Lower leg skin (tissue), 4 donors: Measurements from ENCODE around the gene NBPF10. TPM values are rescaled to one million over a fixed set of nuclear protein-coding genes. Genes with fewer than 3 reads are reported as not detected.
"Not testable (repeated sequence)": the region's sequence is repeated elsewhere in the genome, so short reads cannot be mapped to it uniquely, and the experiment has no call there.

Experiments used
- DNase-seq, 2 donors: peaks; one replicate each; pipeline ENCODE4 v3.0.0-alpha.2; 2019; ENCODE audit warnings: low spot score in 2 of 2
- H3K4me3 ChIP-seq: fragments of 200-600 bp; sonication (generic); 2 replicates; pipeline ENCODE4 v1.5.1; 2017; ENCODE audit warnings: mild to moderate bottlenecking, low read depth; ENCODE audit not compliant: poor library complexity, severe bottlenecking
- WGBS, 2 donors: methylation state at CpG; one replicate each; pipeline ENCODE4 v1.1.5; 2018; 5-methylcytosine and 5-hydroxymethylcytosine counted together
- intact Hi-C: fragments of 100-400 bp; cut with DNase I; formaldehyde crosslinking; loops from one replicate; pipeline ENCODE4 v1.15.0; 2023; ENCODE audit warnings: low total_unique reads
- total RNA-seq, 4 donors: library from RNA; depleted of rRNA; stranded (reverse); fragments of >200 nt; gene quantifications; one replicate each; pipeline ENCODE4 v1.1.0, GENCODE V29; 2016

NBPF10 gene, protein sequence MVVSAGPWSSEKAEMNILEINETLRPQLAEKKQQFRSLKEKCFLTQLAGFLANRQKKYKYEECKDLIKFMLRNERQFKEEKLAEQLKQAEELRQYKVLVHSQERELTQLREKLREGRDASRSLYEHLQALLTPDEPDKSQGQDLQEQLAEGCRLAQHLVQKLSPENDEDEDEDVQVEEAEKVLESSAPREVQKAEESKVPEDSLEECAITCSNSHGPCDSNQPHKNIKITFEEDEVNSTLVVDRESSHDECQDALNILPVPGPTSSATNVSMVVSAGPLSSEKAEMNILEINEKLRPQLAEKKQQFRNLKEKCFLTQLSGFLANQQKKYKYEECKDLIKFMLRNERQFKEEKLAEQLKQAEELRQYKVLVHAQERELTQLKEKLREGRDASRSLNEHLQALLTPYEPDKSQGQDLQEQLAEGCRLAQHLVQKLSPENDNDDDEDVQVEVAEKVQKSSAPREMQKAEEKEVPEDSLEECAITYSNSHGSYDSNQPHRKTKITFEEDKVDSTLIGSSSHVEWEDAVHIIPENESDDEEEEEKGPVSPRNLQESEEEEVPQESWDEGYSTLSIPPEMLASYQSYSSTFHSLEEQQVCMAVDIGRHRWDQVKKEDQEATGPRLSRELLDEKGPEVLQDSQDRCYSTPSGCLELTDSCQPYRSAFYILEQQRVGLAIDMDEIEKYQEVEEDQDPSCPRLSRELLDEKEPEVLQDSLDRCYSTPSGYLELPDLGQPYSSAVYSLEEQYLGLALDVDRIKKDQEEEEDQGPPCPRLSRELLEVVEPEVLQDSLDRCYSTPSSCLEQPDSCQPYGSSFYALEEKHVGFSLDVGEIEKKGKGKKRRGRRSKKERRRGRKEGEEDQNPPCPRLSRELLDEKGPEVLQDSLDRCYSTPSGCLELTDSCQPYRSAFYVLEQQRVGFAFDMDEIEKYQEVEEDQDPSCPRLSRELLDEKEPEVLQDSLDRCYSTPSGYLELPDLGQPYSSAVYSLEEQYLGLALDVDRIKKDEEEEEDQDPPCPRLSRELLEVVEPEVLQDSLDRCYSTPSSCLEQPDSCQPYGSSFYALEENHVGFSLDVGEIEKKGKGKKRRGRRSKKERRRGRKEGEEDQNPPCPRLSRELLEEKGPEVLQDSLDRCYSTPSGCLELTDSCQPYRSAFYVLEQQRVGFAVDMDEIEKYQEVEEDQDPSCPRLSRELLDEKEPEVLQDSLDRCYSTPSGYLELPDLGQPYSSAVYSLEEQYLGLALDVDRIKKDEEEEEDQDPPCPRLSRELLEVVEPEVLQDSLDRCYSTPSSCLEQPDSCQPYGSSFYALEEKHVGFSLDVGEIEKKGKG (N-terminal part only)
- 1 to 10 TPM; 1.5 to 2.4 (median 1.9) TPM for total RNA-seq

DNA sequence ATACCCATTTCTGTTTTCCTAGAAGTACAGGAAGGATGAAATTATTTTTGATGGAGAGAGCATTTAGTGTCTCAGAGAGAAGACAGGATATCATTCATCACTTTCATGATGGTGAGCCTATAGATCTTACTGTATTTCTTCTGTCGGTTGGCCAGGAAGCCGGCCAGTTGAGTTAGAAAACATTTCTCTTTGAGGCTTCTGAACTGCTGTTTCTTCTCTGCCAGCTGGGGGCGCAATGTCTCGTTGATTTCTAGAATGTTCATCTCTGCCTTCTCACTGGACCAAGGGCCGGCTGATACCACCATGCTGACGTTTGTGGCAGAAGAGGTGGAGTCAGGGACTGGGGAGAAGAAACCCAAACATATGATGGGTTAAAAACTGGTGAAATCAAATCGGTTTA is at the start of gene NBPF10:
NBPF10 (minus strand) TSS at position 340 of the 400 bp plus-strand sequence; CDS start at position 305, 35 bp downstream.
- 0 to 4% methylated on average over 1 to 4 of the region's 7 CpGs for WGBS, 2 donors
- DNase-seq, H3K4me3 ChIP-seq, intact Hi-C loops: not testable (repeated sequence)

DNA sequence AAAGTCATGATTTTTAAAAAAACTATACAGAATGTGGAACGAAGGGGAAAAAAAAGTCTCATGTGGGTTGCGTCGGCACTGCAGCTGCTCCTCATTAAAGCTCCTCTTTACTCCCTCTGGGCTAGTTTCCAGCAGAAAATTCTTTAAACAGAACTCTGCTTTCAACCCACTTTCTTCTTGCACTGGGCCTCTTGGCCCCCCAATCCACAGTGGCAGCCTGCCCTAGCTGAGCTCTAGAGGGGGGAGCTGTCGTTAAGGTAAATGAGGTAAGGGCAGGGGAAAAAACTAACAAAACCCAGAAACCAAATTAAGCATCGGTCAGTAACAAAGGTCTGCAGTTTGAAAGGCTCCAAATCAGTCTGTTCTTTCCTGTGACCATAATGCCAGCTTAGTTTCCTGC is 29.9 kb upstream of the NBPF10 start:
- H3K4me3 ChIP-seq, intact Hi-C loops: not testable (repeated sequence)
- DNase-seq, result peak in 1 of 2 donors; percentile 71
- 0 to 14% methylated on average over 1 to 2 of the region's 5 CpGs for whole genome bisulfite sequencing, 2 donors

DNA sequence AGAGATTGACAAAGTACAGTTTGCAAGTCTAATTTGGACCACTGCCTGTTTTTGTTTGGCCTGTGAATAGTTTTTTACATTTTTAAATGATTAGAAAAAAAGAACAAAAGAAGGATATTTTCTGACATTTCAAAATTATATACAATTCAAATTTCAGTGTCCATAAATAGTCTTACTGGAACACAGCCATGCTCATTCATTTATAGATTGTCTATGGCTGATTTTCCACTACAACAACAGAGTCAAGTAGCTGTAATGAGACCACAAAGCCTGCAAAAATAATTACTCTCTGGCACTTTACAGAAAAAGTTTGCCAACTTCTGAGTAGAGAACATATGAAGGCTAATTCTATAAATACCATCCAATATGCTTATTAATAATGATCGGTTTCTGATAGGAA is 23.1 kb upstream of the NBPF10 start:
- H3K4me3 ChIP-seq, DNase-seq, intact Hi-C loops: not testable (repeated sequence)
- no CpG with 5 or more reads among the region's 1 CpG for WGBS, 2 donors

DNA sequence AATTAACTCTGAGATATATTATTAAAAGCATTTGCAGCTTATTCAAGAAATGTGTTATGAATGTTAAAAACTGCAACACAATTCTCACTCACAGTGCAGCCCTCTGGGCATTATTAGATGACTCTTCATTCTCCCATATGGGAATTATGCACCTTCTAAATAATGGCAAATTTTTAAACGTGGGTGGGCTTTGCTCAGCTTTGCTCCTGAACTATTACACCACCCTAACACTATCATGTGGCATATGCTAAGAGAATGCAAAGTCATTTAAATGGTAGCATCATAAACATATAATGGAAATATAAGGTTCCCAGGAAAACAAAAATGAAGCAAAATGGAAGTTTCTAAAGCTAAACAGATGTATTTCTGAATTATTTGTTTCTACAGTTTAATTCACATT is 22.7 kb upstream of the NBPF10 start:
- intact Hi-C loops, DNase-seq, H3K4me3 ChIP-seq: not testable (repeated sequence)
- no CpG with 5 or more reads among the region's 1 CpG for WGBS, 2 donors

Other genes starting within 250 kb of the NBPF10 start
- 1 to 10 TPM; 1.8 to 3.6 (median 2.6) TPM for gene ITGA10, start 234.8 kb downstream of the NBPF10 start, total RNA-seq
- 10 to 100 TPM; 27.0 to 47.1 (median 30.2) TPM for gene PEX11B, start 226.1 kb downstream of the NBPF10 start, total RNA-seq
- gene RBM8A, start 217.3 kb downstream of the NBPF10 start, total RNA-seq, result 100 to 1,000 TPM; 120 to 176 (median 149) TPM
- gene LIX1L, start 186.8 kb downstream of the NBPF10 start, total RNA-seq, result 10 to 100 TPM in 1 of 4 donors, 1 to 10 TPM in 3; 4.6 to 14.2 (median 7.7) TPM
- 1 to 10 TPM in 1 of 4 donors, under 1 TPM in 3; 0.12 to 1.3 (median 0.39) TPM for gene ANKRD34A, start 180.2 kb downstream of the NBPF10 start, total RNA-seq
- 10 to 100 TPM; 10.6 to 15.3 (median 14.2) TPM for gene POLR3GL, start 180.1 kb downstream of the NBPF10 start, total RNA-seq
- 1,000 to 10,000 TPM; 2,445 to 6,877 (median 3,895) TPM for gene TXNIP, start 148.2 kb downstream of the NBPF10 start, total RNA-seq
- gene HJV, start 123.1 kb downstream of the NBPF10 start, total RNA-seq, result not detected
- gene NOTCH2NLA, start 84.2 kb upstream of the NBPF10 start, total RNA-seq, result 10 to 100 TPM; 71.6 to 92.9 (median 83.8) TPM